Right lobe of liver (tissue), 6 donors: ENCODE results near the gene GRK6. TPM values are rescaled to one million over a fixed set of nuclear protein-coding genes. Genes with fewer than 3 reads are reported as not detected.

ENCODE experiments used
- ATAC-seq, 4 donors: fragments of 200-7000 bp; cut with Tn5 transposase; one replicate each; pipeline ENCODE4 v1.9.1; 2020; ENCODE audit warnings: mild to moderate bottlenecking in 4 of 4, moderate library complexity in 4 of 4
- DNase-seq, 3 donors: peaks; one replicate each; pipeline ENCODE4 v3.0.0-alpha.2; 2020
- H3K27ac ChIP-seq, 3 donors: fragments of 200-600 bp; one replicate each; pipeline ENCODE4 v1.8.0; 2022
- H3K27me3 ChIP-seq, 2 donors: fragments of 200-600 bp; one replicate each; pipeline ENCODE4 v1.8.0; 2022
- H3K36me3 ChIP-seq, 4 donors: fragments of 200-600 bp; sonication (generic) in 1 of 4; one replicate each; pipeline versions ENCODE4 v1.5.1 to v1.8.0; 2017 to 2022; ENCODE audit warnings: control low read depth in 1 of 4
- H3K4me1 ChIP-seq, 4 donors: fragments of 200-600 bp; sonication (generic) in 1 of 4; one replicate each; pipeline versions ENCODE4 v1.5.1 to v1.8.0; 2017 to 2022; ENCODE audit warnings: control low read depth in 1 of 4
- H3K4me3 ChIP-seq, 3 donors: fragments of 200-600 bp; one replicate each; pipeline ENCODE4 v1.8.0; 2022
- H3K9me3 ChIP-seq, 4 donors: fragments of 200-600 bp; sonication (generic) in 1 of 4; one replicate each; pipeline versions ENCODE4 v1.5.1 to v1.8.0; 2017 to 2022; ENCODE audit warnings: control low read depth in 1 of 4
- CTCF ChIP-seq, 4 donors: fragments of 200-600 bp in 3 of 4; fragments of 450-650 bp in 1 of 4; IDR thresholded peaks; one replicate each; pipeline versions ENCODE4 v1.5.1 to v1.8.0; 2016 to 2022; ENCODE audit warnings: antibody characterized with exemption in 4 of 4, mild to moderate bottlenecking in 2 of 4
- POLR2A ChIP-seq: fragments of 450-650 bp; IDR thresholded peaks from one replicate; pipeline ENCODE4 v1.6.1; 2017; ENCODE audit warnings: antibody characterized with exemption, mild to moderate bottlenecking
- WGBS: methylation state at CpG from one replicate; pipeline ENCODE4 v1.1.6; 2018; ENCODE audit warnings: low coverage, low lambda C conversion rate; ENCODE audit not compliant: insufficient coverage; ENCODE audit errors: missing lambda C conversion rate; 5-methylcytosine and 5-hydroxymethylcytosine counted together
- intact Hi-C, 2 donors: fragments of 100-400 bp; cut with DNase I; formaldehyde crosslinking; loops; one replicate each; pipeline versions ENCODE4 v1.11.2 to v1.14.1; 2022
- total RNA-seq, 6 experiments: library from RNA; depleted of rRNA in 2 of 6; stranded (reverse); fragments of >200 nt in 2 of 6; fragmentation: NEBNext Ultra II Directional in 3 of 6; extraction: Animal tissue kit (Norgen Biotek cat#: 25700) in 3 of 6; gene quantifications; one replicate each; pipeline versions ENCODE4 v1.1.0 to v1.2.4, GENCODE V29; 2016 to 2023
- donor health status: DM: no; HTN: yes; CAD: no.
- donor health status: DM: no; HTN: no; CAD: no.
- donor health status: DM: no; HTN: no; CAD: no.
- donor health status: DM: no; HTN: yes; CAD: no.
- donor health status: DM: no; HTN: yes; CAD: no.

GRK6 gene
- total RNA-seq, 6 experiments from 2014 or later, result 6.1 to 10.8 (median 10.0) TPM

DNA sequence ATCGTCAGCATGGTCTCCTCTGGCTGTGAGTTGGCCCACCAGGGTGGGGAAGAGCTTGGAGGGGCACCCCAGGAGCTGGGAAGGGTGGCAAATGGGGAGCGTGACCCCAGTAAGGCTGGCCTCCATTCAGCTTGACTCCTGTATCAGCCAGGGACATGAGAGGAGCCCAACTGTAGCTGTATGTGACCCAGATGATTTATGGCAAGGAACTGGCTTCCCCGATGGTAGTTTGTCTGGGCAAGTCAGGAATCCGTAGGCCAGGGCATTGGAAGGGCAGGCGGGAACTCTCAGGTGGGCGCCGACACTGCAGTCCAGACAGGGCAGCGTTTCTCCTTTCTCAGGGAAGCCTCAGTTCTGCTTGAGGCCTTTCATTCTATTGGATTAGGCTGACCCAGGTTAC lies 39.9 kb upstream of the GRK6 start:
- no peak for TF ChIP-seq CTCF (IDR thresholded peaks at IDR 0.05)
- TF ChIP-seq POLR2A, result no peak
- intact Hi-C loops, result loop anchor here in 1 of 2 donors (10.0 kb wide), 1 partner anchor 72 kb away; the partner anchor contains the start of gene MXD3
- no peaks in the 10 kb centered on the region for H3K27me3 ChIP-seq
- ATAC-seq, result no peak
- H3K27ac ChIP-seq, result no peak overlapping the region
- no peak overlapping the region for H3K4me3 ChIP-seq
- H3K9me3 ChIP-seq, result no peaks in the 10 kb centered on the region
- H3K36me3 ChIP-seq, result no peaks in the 10 kb centered on the region
- peaks cover 0 to 12% (median 4%) of the 10 kb centered on the region in 4 donors for H3K4me1 ChIP-seq
- WGBS, result no CpG with 5 or more reads among the region's 8 CpGs
- no peak for DNase-seq

GRCh38 chr5:177387405-177387804 lies 39.1 kb upstream of the GRK6 start:
- WGBS, result 66% methylated on average over 10 of the region's 14 CpGs
- ATAC-seq (no peak), DNase-seq (no peak)

DNA sequence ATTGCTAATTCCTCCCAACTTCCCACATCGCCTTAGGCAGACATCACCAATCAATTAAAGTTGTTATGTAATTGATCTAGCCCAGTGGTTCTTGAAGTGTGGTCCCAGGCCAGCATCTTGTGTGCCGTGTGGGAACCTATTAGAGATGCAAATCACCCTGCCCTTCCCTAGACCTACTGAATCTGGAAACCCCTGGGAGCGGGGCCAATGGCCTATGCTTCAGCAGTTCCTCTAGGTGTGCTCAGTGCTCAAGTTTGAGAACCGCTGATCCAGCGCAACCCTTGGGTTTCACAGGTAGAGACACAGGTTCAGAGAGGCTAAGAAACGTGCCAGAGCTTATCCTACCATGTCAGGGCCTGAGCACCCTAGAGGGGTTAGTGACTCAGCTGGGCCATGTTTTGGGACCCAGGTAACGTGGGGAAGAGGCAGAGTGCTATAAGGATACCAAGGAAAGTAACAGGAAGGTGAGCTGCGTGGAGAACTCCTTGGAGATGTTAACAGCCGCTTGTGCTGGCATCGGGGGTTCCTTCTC lies 37.9 kb upstream of the GRK6 start:
- Histone ChIP-seq H3K4me1 (no peaks in the 10 kb centered on the region), H3K36me3 (no peaks in the 10 kb centered on the region), H3K9me3 (no peaks in the 10 kb centered on the region), H3K4me3 (no peak overlapping the region), H3K27ac (no peak overlapping the region), H3K27me3 (no peaks in the 10 kb centered on the region)
- 69% methylated on average over 8 of the region's 10 CpGs for WGBS
- ATAC-seq, result no peak
- DNase-seq, result no peak
- intact Hi-C loops, result loop anchor here in 1 of 2 donors (10.0 kb wide), 1 partner anchor 74 kb away; the partner anchor contains the start of gene MXD3
- TF ChIP-seq CTCF (IDR thresholded peaks at IDR 0.05) (no peak), POLR2A (no peak)

More at GRCh38 chr5:177387405-177387804, 39.1 kb upstream of the GRK6 start:
- Histone ChIP-seq H3K4me1 (peaks cover 0 to 6% (median 3%) of the 10 kb centered on the region in 4 donors), H3K27ac (no peak overlapping the region), H3K27me3 (no peaks in the 10 kb centered on the region), H3K4me3 (no peak overlapping the region), H3K36me3 (no peaks in the 10 kb centered on the region), H3K9me3 (no peaks in the 10 kb centered on the region)
- TF ChIP-seq CTCF (IDR thresholded peaks at IDR 0.05) (no peak), POLR2A (no peak)
- intact Hi-C loops, result loop anchor here in 1 of 2 donors (10.0 kb wide), 1 partner anchor 73 kb away; the partner anchor contains the start of gene MXD3

GRCh38 chr5:177389241-177390169 lies 37.0 kb upstream of the GRK6 start:
- Histone ChIP-seq H3K4me3 (no peak overlapping the region), H3K4me1 (no peaks in the 10 kb centered on the region), H3K36me3 (no peaks in the 10 kb centered on the region), H3K27me3 (no peaks in the 10 kb centered on the region), H3K27ac (no peak overlapping the region), H3K9me3 (no peaks in the 10 kb centered on the region)
- ATAC-seq, result peak; percentile 4 to 23 (median 20)
- WGBS, result 41% methylated on average over 16 of the region's 21 CpGs
- no peak for DNase-seq
- intact Hi-C loops, result loop anchor here in 1 of 2 donors (5.0 to 10.0 kb wide), 3 partner anchors 63 to 113 kb away; partner anchors contain the start of gene MXD3
- TF ChIP-seq POLR2A (no peak), CTCF (IDR thresholded peaks at IDR 0.05) (no peak)
